ENCODE results near the gene ZNF341. TPM values are rescaled to one million over a fixed set of nuclear protein-coding genes. Genes with fewer than 3 reads are reported as not detected.

ZNF341 gene
- total RNA-seq, 3 donors from 2014 or later = 5.0 to 5.6 (median 5.1) TPM

DNA sequence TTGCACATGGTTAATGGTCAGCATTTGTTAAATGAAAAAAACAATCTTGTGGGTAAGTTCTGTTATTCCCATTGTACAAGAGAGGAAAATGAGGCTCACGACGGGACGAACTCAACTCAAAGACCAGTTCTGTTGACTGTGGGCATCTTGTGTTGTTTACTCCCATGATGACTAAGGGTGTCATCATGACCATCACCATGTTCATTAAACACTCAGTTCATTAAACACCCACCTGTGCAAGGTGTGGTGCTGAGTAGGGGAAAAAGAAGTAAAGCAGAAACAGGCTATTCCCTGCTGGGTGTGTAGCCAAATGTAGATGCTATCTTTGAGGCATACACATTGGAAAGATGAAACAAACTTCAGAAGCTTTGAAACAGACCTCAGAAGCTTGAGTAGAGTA is 83.9 kb downstream of the ZNF341 start:
- Histone ChIP-seq H3K36me3 (ENCODE audit: low read depth) (no peaks in the 10 kb centered on the region), H3K9me3 (no peaks in the 10 kb centered on the region), H3K4me1 (ENCODE audit: low read depth) (peaks cover 48% of the 10 kb centered on the region), H3K4me3 (no peak overlapping the region)
- no peak for DNase-seq
- TF ChIP-seq, protein P1, sequence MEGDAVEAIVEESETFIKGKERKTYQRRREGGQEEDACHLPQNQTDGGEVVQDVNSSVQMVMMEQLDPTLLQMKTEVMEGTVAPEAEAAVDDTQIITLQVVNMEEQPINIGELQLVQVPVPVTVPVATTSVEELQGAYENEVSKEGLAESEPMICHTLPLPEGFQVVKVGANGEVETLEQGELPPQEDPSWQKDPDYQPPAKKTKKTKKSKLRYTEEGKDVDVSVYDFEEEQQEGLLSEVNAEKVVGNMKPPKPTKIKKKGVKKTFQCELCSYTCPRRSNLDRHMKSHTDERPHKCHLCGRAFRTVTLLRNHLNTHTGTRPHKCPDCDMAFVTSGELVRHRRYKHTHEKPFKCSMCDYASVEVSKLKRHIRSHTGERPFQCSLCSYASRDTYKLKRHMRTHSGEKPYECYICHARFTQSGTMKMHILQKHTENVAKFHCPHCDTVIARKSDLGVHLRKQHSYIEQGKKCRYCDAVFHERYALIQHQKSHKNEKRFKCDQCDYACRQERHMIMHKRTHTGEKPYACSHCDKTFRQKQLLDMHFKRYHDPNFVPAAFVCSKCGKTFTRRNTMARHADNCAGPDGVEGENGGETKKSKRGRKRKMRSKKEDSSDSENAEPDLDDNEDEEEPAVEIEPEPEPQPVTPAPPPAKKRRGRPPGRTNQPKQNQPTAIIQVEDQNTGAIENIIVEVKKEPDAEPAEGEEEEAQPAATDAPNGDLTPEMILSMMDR (IDR thresholded peaks at IDR 0.05) = no peak
- intact Hi-C loops (cut with DNase I, micrococcal nuclease) = no loop called here
- no peak for ATAC-seq

DNA sequence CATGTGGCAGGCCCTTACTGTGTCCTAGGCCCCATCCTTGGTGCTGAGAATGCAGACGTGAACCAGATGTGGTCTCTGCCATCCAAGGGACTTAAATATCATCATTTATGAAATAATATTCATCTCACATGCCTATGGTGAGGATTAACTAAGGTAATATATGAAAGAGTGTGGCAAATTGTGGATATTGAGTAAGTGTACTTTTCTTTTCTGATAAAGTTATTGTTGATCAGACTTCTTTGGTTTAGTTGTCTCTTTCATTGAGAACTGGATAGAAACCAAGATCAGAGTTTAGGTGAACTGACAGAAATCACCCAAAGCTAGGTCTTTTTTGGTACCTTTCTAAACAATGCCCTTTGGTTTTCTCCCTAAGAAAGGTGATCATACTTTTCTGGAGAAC is 84.4 kb downstream of the ZNF341 start:
- ATAC-seq = no peak
- TF ChIP-seq, protein P1 (IDR thresholded peaks at IDR 0.05) = no peak
- H3K9me3 ChIP-seq = no peaks in the 10 kb centered on the region
- no peaks in the 10 kb centered on the region for H3K36me3 ChIP-seq (ENCODE audit: low read depth)
- DNase-seq = no peak
- H3K4me3 ChIP-seq = no peak overlapping the region
- intact Hi-C loops (cut with DNase I, micrococcal nuclease) = no loop called here
- H3K4me1 ChIP-seq (ENCODE audit: low read depth) = peaks cover 50% of the 10 kb centered on the region

DNA sequence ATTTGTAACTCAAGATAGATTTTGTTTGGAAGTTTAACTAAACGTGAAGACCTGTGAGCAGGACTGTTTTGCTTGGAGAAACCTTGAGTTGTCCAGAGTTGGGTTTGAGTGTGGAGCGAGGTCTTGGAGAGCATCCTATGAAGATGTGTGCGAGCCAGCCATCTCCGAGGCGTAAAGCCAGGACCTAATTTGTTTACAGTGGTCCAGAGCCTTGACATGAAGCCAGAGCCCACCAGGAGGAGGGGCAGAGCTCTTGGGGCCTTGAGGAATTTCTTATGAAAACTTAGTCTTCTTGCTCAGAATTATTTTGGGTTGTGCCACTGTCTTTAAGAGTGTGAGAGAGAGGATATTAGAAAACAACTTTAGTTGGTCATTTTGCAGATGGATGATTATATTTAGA is 85.6 kb downstream of the ZNF341 start:
- TF ChIP-seq, protein P1 (IDR thresholded peaks at IDR 0.05) = no peak
- Histone ChIP-seq H3K9me3 (no peaks in the 10 kb centered on the region), H3K4me3 (no peak overlapping the region), H3K4me1 (ENCODE audit: low read depth) (peaks cover 52% of the 10 kb centered on the region), H3K36me3 (ENCODE audit: low read depth) (no peaks in the 10 kb centered on the region)
- intact Hi-C loops (cut with DNase I, micrococcal nuclease) = no loop called here
- DNase-seq = no peak
- no peak for ATAC-seq

DNA sequence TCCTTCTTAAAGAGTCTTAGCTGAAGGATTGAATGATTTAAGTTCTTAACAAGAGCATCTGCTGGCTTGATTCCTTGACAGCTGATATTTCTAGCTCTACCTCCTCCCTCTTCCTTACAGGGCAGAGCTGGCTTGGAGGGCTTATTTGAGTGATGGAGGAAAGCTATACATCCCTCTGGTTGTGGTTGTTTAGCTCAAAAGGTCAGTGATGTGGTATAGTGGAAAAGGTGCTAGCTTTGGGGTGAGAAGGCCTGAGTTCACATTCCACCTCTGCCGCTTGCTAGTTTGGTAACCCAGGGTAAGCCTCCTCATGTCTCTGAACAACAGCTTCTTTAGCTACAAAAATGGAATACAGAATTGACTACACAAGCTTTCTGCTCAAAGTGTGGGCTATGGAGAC is 87.7 kb downstream of the ZNF341 start:
- H3K4me3 ChIP-seq = no peak overlapping the region
- H3K9me3 ChIP-seq = no peaks in the 10 kb centered on the region
- H3K36me3 ChIP-seq (ENCODE audit: low read depth) = no peaks in the 10 kb centered on the region
- H3K4me1 ChIP-seq (ENCODE audit: low read depth) = peaks cover 47% of the 10 kb centered on the region
- intact Hi-C loops (cut with DNase I, micrococcal nuclease) = no loop called here
- TF ChIP-seq, protein P1 (IDR thresholded peaks at IDR 0.05) = no peak
- DNase-seq (no peak), ATAC-seq (no peak)

DNA sequence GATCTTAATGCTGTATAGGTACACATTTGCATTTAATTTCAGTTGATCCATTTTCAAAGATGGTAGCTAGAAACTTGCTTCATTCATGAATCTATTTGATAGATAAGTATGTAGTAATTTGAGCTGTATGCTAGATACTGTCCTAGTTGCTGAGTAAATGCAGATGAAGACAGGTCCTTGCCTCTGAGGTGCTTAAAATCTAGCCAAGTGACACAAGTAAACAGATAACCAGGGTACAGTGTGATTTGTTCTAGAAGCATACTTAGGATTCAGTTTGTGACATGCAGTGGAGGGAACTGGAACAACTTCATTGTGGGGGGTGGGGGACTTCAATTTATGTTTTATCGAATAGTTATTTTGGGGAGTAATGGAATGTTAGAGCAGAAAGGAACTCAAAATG is 88.6 kb downstream of the ZNF341 start:
- no peaks in the 10 kb centered on the region for H3K36me3 ChIP-seq (ENCODE audit: low read depth)
- no peak for ATAC-seq
- H3K4me1 ChIP-seq (ENCODE audit: low read depth) = peaks cover 45% of the 10 kb centered on the region
- DNase-seq = no peak
- intact Hi-C loops (cut with DNase I, micrococcal nuclease) = no loop called here
- H3K9me3 ChIP-seq = no peaks in the 10 kb centered on the region
- no peak overlapping the region for H3K4me3 ChIP-seq
- TF ChIP-seq, protein P1 (IDR thresholded peaks at IDR 0.05) = no peak

DNA sequence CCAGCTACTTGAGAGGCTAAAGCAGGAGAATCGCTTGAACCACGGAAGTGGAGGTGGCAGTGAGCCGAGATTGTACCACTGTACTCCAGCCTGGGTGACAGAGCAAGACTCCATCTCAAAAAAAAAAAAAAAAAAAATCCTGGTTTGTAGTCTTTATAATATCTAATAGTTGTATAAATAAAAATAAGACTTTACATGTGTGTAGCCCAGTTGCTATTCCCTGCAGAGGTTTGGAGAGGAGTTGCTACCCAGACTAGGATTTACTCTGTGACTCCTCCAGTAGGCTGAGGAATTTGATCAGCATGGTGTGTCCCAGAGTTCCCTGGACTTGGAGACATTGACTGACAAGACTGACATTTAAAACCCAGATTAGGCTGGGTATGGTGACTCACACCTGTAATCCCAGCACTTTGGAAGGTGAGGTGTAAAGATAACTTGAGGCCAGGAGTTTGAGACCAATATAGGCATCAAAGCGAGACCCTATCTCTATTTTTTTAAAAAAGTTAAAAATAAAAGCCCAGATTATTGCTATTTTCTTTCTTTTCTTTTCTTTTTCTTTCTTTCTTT is 89.6 kb downstream of the ZNF341 start:
- no peaks in the 10 kb centered on the region for H3K36me3 ChIP-seq (ENCODE audit: low read depth)
- TF ChIP-seq, protein P1 (IDR thresholded peaks at IDR 0.05) = no peak
- H3K4me3 ChIP-seq = no peak overlapping the region
- ATAC-seq (peak; percentile 26), DNase-seq (no peak)
- peaks cover 54% of the 10 kb centered on the region for H3K4me1 ChIP-seq (ENCODE audit: low read depth)
- intact Hi-C loops (cut with DNase I, micrococcal nuclease) = no loop called here
- no peaks in the 10 kb centered on the region for H3K9me3 ChIP-seq
